Type B pancreatic cell (in vitro differentiated cells): ENCODE measurements around the gene EEFSEC. TPM values are rescaled to one million over a fixed set of nuclear protein-coding genes. Genes with fewer than 3 reads are reported as not detected.
A peak's percentile ranks its signal among the peaks of the same experiment; 100 is the strongest.

Experiments used
- DNase-seq: peaks from one replicate; pipeline ENCODE4 v3.0.0; 2021; ENCODE audit warnings: mixed read lengths; ENCODE audit not compliant: unreplicated experiment; ENCODE audit errors: extremely low spot score
- H3K27ac Mint-ChIP-seq: 2 replicates; pipeline ENCODE4 v1.8.0; 2021; ENCODE audit warnings: mild to moderate bottlenecking, mixed read lengths
- H3K27me3 Mint-ChIP-seq: 2 replicates; pipeline ENCODE4 v1.8.0; 2021; ENCODE audit warnings: mixed read lengths
- H3K36me3 Mint-ChIP-seq: 2 replicates; pipeline ENCODE4 v1.8.0; 2021; ENCODE audit warnings: mixed read lengths
- H3K4me1 Mint-ChIP-seq: one replicate; pipeline ENCODE4 v1.8.0; 2021; ENCODE audit warnings: mixed read lengths; ENCODE audit not compliant: unreplicated experiment
- H3K4me3 Mint-ChIP-seq: 2 replicates; pipeline ENCODE4 v1.8.0; 2021; ENCODE audit warnings: mild to moderate bottlenecking, mixed read lengths
- H3K9me3 Mint-ChIP-seq: 2 replicates; pipeline ENCODE4 v1.8.0; 2021; ENCODE audit warnings: mixed read lengths
- total RNA-seq: library from RNA; stranded (reverse); gene quantifications from 2 replicates; pipeline ENCODE4 v1.2.1, GENCODE V29; 2021; ENCODE audit warnings: low replicate concordance
- TF ChIP-seq, protein P1 (sequence below): fragments of 200-600 bp; sonication (generic); conservative IDR thresholded peaks from 2 replicates; pipeline ENCODE4 v1.5.0; 2021; ENCODE audit warnings: antibody characterized with exemption, mild to moderate bottlenecking

Gene EEFSEC
- total RNA-seq, 1 donor from 2014 or later, result 16.6 TPM

DNA sequence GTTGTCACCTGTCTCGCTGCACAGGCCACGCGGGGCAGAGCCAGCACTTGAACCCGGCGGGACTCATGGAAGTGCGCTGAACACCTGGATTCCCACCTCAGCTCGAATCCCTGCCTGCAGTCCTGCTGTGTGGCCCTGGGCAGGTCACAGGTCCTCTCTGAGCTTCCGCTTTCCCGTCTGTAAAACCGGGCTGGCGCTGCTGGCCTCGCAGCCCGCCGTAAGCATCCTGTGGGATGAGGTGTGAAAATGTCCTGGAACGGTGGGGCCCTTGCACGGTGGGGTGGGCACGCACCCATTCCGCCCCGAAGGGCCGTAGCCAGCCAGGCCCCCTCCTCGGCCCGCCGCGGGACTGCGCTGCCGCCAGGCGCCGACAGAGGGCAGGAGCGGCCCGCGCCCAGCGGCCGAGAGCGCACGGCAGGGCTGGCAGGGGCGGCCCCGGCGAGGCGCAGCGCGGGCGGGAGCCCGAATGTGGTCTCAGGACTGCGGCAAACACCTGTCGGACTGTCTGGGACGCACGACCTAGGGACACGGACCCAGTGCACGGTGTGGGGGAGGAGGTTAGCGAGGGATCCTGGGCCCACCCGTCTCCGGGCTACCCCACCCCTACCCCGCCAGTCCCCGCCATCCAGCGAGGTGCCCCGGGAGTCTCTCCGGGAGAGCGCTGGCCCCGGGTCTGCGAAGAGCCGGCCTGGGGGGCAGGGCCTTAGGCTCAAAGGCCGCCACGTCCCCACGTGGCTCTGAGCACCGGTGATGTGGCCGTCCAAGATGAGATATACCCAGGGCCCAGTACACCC is 273.0 kb downstream of the EEFSEC start:
- DNase-seq, result no peak

DNA sequence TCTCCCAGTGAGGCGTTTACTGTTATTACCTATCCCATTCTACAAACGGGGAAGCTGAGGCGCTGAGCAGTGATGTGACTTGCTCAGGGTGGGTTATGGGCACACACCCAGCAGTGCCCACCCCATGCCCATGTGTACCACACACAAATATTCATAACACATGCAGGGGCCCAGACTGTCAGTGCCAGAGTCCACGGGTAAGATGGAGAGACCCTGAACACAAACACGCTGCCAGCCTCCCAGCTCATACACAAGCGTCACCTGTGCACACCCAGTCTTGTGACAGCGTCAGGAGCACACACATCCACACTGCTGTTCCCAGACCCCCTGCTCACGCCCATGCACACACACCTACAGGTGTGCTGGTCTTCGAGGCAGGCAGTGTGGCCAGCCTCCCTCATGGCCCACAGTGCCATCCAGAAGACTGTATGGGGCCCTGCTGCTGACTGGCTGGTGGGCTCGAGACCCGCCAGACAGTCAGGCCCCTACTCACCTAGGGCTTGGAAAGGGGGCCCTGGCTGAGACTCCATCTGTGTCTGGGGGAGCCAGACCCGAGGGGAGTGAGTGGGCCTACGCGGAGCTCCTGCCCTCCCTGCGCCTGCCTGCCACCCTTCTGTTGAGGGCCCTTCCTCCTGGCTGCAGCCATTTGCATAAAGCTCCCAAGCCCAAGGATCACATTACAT is 274.0 kb downstream of the EEFSEC start:
- Mint-ChIP-seq H3K4me3 (no peak overlapping the region), H3K27me3 (peaks cover 40% of the 10 kb centered on the region), H3K27ac (no peak overlapping the region), H3K4me1 (peaks cover 44% of the 10 kb centered on the region), H3K9me3 (no peaks in the 10 kb centered on the region), H3K36me3 (no peaks in the 10 kb centered on the region)
- DNase-seq, result no peak
- TF ChIP-seq, protein P1, sequence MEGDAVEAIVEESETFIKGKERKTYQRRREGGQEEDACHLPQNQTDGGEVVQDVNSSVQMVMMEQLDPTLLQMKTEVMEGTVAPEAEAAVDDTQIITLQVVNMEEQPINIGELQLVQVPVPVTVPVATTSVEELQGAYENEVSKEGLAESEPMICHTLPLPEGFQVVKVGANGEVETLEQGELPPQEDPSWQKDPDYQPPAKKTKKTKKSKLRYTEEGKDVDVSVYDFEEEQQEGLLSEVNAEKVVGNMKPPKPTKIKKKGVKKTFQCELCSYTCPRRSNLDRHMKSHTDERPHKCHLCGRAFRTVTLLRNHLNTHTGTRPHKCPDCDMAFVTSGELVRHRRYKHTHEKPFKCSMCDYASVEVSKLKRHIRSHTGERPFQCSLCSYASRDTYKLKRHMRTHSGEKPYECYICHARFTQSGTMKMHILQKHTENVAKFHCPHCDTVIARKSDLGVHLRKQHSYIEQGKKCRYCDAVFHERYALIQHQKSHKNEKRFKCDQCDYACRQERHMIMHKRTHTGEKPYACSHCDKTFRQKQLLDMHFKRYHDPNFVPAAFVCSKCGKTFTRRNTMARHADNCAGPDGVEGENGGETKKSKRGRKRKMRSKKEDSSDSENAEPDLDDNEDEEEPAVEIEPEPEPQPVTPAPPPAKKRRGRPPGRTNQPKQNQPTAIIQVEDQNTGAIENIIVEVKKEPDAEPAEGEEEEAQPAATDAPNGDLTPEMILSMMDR, result no peak

More for the DNA sequence above, 273.0 kb downstream of the EEFSEC start:
- peaks cover 35% of the 10 kb centered on the region for H3K4me1 Mint-ChIP-seq
- H3K36me3 Mint-ChIP-seq, result no peaks in the 10 kb centered on the region
- H3K27me3 Mint-ChIP-seq, result peaks cover 30% of the 10 kb centered on the region
- H3K9me3 Mint-ChIP-seq, result no peaks in the 10 kb centered on the region
- H3K27ac Mint-ChIP-seq, result no peak overlapping the region
- TF ChIP-seq, protein P1, result peak; percentile 92
- H3K4me3 Mint-ChIP-seq, result no peak overlapping the region

- peak overlapping the region; percentile 54 for H3K4me3 Mint-ChIP-seq
- H3K27me3 Mint-ChIP-seq, result peaks cover 42% of the 10 kb centered on the region
- no peaks in the 10 kb centered on the region for H3K36me3 Mint-ChIP-seq
- H3K27ac Mint-ChIP-seq, result no peak overlapping the region
- TF ChIP-seq, protein P1, result no peak
- peaks cover 46% of the 10 kb centered on the region for H3K4me1 Mint-ChIP-seq
- DNase-seq, result no peak
- no peaks in the 10 kb centered on the region for H3K9me3 Mint-ChIP-seq
These were observed 274.9 kb downstream of the EEFSEC start for GRCh38 chr3:128427872-128428822.

GRCh38 chr3:128429275-128429674 is 276.0 kb downstream of the EEFSEC start:
- H3K27me3 Mint-ChIP-seq, result peaks cover 44% of the 10 kb centered on the region
- H3K27ac Mint-ChIP-seq, result no peak overlapping the region
- TF ChIP-seq, protein P1, result no peak
- H3K4me1 Mint-ChIP-seq, result peaks cover 41% of the 10 kb centered on the region
- DNase-seq, result no peak
- H3K9me3 Mint-ChIP-seq, result no peaks in the 10 kb centered on the region
- no peak overlapping the region for H3K4me3 Mint-ChIP-seq
- no peaks in the 10 kb centered on the region for H3K36me3 Mint-ChIP-seq

DNA sequence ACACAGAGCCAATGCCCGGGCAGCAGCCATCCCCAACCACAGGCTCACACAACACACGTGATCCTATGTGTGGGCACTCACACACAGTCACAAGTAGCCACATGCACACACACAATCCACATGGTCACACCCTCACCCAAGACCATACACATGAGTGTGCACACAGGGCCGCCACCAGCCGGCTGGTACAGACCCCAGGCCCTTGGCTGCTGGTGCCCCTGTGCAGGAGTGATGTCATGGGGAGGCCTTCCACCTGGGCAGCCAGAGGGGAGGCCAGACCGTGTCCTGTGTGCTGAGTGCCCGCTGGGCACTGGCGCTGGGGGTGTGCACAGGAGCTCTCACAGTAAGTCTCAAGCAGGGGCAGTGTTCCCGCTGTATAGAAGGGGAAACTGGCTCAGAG is 276.5 kb downstream of the EEFSEC start:
- TF ChIP-seq, protein P1, result no peak
- Mint-ChIP-seq H3K27ac (no peak overlapping the region), H3K9me3 (no peaks in the 10 kb centered on the region), H3K36me3 (no peaks in the 10 kb centered on the region), H3K4me1 (peaks cover 37% of the 10 kb centered on the region), H3K27me3 (peaks cover 44% of the 10 kb centered on the region), H3K4me3 (no peak overlapping the region)
- no peak for DNase-seq
